Tibial nerve (tissue), 4 donors: Measurements from ENCODE around the gene TAB2. TPM values are rescaled to one million over a fixed set of nuclear protein-coding genes. Genes with fewer than 3 reads are reported as not detected.

Experiments
- DNase-seq, 2 donors: peaks; one replicate each; pipeline ENCODE4 v3.0.0-alpha.2; 2019; ENCODE audit warnings: low spot score in 2 of 2
- H3K27ac ChIP-seq, 4 donors: fragments of 200-600 bp; sonication (generic) in 3 of 4; one replicate each; pipeline ENCODE4 v1.5.1; 2017 to 2019; ENCODE audit warnings: mild to moderate bottlenecking in 1 of 4
- H3K27me3 ChIP-seq, 2 donors: fragments of 200-600 bp; sonication (generic) in 1 of 2; one replicate each; pipeline versions ENCODE4 v1.5.1 to v1.6.0; 2017 to 2019
- H3K36me3 ChIP-seq, 3 donors: fragments of 200-600 bp; sonication (generic); one replicate each; pipeline ENCODE4 v1.5.1; 2018 to 2019
- H3K4me1 ChIP-seq, 4 donors: fragments of 200-600 bp; sonication (generic) in 3 of 4; one replicate each; pipeline ENCODE4 v1.5.1; 2017 to 2019
- H3K4me3 ChIP-seq, 4 donors: fragments of 200-600 bp; sonication (generic) in 3 of 4; one replicate each; pipeline ENCODE4 v1.5.1; 2017 to 2019; ENCODE audit warnings: mild to moderate bottlenecking in 1 of 4, moderate library complexity in 1 of 4
- H3K9me3 ChIP-seq, 4 donors: fragments of 200-600 bp; sonication (generic) in 3 of 4; one replicate each; pipeline ENCODE4 v1.5.1; 2017 to 2019
- EP300 ChIP-seq, 2 donors: sonication (generic); formaldehyde crosslinking; IDR thresholded peaks; one replicate each; pipeline ENCODE4 v1.6.1; 2017; ENCODE audit warnings: antibody characterized with exemption in 2 of 2, mild to moderate bottlenecking in 1 of 2
- POLR2A ChIP-seq, 2 donors: fragments of 450-650 bp; IDR thresholded peaks; one replicate each; pipeline ENCODE4 v1.6.1; 2017; ENCODE audit warnings: antibody characterized with exemption in 2 of 2, mild to moderate bottlenecking in 2 of 2, moderate library complexity in 2 of 2
- WGBS, 2 donors: methylation state at CpG; one replicate each; pipeline ENCODE4 v1.1.5; 2018; 5-methylcytosine and 5-hydroxymethylcytosine counted together
- total RNA-seq, 4 donors: library from RNA; depleted of rRNA; stranded (reverse); fragments of >200 nt; gene quantifications; one replicate each; pipeline ENCODE4 v1.1.0, GENCODE V29; 2016
- TF ChIP-seq, protein P1 (sequence below), 5 experiments: fragments of 200-600 bp in 3 of 5; fragments of 450-650 bp in 2 of 5; sonication (generic) in 3 of 5; IDR thresholded peaks; one replicate each; pipeline ENCODE4 v1.5.1; 2016 to 2019; ENCODE audit warnings: antibody characterized with exemption in 5 of 5, mild to moderate bottlenecking in 3 of 5, moderate library complexity in 2 of 5

TAB2 gene
- total RNA-seq, 4 donors from 2014 or later, result 57.5 to 101 (median 74.7) TPM

DNA sequence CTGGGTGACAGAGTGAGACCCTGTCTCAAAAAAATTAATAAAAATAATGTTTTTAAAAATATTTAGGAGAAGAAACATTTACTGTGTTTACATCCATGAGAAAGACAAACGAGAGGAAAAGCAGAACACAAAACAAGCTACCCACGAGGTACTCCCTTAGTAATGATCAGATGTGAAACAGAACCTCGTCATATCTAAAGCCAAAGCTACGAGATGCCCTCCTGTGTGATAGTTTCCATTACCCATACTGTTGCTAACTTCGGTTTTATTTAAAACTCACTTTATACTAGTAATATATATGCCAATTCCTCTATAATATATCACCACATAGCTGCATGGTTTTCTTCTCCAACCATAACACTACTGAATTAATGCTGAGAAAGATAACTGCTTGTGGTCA is 103.6 kb downstream of the TAB2 start:
- 77 to 81% methylated on average over 5 of the region's 5 CpGs for WGBS, 2 donors
- TF ChIP-seq EP300 (IDR thresholded peaks at IDR 0.05) (no peak), POLR2A (IDR thresholded peaks at IDR 0.05) (no peak)
- TF ChIP-seq, protein P1, sequence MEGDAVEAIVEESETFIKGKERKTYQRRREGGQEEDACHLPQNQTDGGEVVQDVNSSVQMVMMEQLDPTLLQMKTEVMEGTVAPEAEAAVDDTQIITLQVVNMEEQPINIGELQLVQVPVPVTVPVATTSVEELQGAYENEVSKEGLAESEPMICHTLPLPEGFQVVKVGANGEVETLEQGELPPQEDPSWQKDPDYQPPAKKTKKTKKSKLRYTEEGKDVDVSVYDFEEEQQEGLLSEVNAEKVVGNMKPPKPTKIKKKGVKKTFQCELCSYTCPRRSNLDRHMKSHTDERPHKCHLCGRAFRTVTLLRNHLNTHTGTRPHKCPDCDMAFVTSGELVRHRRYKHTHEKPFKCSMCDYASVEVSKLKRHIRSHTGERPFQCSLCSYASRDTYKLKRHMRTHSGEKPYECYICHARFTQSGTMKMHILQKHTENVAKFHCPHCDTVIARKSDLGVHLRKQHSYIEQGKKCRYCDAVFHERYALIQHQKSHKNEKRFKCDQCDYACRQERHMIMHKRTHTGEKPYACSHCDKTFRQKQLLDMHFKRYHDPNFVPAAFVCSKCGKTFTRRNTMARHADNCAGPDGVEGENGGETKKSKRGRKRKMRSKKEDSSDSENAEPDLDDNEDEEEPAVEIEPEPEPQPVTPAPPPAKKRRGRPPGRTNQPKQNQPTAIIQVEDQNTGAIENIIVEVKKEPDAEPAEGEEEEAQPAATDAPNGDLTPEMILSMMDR (IDR thresholded peaks at IDR 0.05), result no peak
- Histone ChIP-seq H3K27me3 (no peaks in the 10 kb centered on the region), H3K36me3 (no peaks in the 10 kb centered on the region), H3K9me3 (no peaks in the 10 kb centered on the region), H3K4me3 (no peak overlapping the region), H3K27ac (no peak overlapping the region), H3K4me1 (peaks cover 0 to 11% (median 3%) of the 10 kb centered on the region in 4 donors)
- no peak for DNase-seq

DNA sequence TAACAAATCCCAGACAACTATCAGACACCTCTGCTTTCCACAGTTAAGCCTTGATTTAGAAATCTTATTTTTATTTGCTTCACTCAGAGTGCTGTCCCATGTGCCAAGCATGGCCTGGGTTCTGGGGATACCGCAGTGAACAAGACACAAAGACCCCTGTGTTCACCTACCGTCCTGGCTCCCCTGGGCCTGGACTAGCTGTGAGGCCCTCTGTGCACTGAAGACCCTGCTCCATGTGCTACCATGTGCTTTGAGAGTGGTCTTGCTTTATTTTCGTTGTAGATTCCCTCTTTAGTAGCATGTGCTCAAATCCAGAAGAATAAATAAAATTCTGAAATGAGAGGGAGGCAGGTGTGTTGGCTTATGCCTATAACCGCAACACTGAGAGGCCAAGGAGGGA is 105.1 kb downstream of the TAB2 start:
- H3K36me3 ChIP-seq, result no peaks in the 10 kb centered on the region
- H3K27me3 ChIP-seq, result no peaks in the 10 kb centered on the region
- peaks cover 0 to 11% (median 3%) of the 10 kb centered on the region in 4 donors for H3K4me1 ChIP-seq
- 91 to 95% methylated on average over 4 of the region's 4 CpGs for WGBS, 2 donors
- no peak for DNase-seq
- TF ChIP-seq EP300 (IDR thresholded peaks at IDR 0.05) (no peak), POLR2A (IDR thresholded peaks at IDR 0.05) (no peak)
- TF ChIP-seq, protein P1 (IDR thresholded peaks at IDR 0.05), result no peak
- H3K4me3 ChIP-seq, result no peak overlapping the region
- no peaks in the 10 kb centered on the region for H3K9me3 ChIP-seq
- no peak overlapping the region for H3K27ac ChIP-seq

DNA sequence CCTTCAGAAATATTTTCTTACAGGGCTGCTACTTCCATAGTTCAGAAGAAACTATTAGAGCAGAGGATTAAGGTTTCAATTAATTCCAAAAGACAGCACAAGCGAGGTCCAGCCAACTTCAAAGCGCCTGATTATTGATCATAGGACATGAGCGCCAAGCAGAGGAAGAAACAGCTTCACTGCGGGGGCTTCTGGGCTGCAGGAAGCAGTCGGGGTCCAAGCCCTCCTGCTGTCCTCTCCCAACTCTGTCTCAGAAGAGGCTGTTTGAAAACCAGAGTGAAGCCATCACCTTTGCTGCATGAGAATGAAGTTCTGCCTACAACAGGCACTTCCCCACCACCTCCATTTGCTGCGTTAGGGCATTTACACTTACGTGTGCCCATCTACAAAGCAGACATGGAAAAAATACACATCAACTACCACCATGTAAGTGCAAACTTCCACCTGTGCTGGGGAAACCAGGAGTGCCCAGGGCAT is 106.5 kb downstream of the TAB2 start:
- TF ChIP-seq POLR2A (IDR thresholded peaks at IDR 0.05) (no peak), EP300 (IDR thresholded peaks at IDR 0.05) (no peak)
- TF ChIP-seq, protein P1 (IDR thresholded peaks at IDR 0.05), result no peak
- H3K4me3 ChIP-seq, result no peak overlapping the region
- H3K4me1 ChIP-seq, result peaks cover 0 to 11% (median 3%) of the 10 kb centered on the region in 4 donors
- peak overlapping the region in 2 of 4 donors; percentile 68 to 70 for H3K27ac ChIP-seq
- H3K9me3 ChIP-seq, result no peaks in the 10 kb centered on the region
- H3K27me3 ChIP-seq, result no peaks in the 10 kb centered on the region
- WGBS, 2 donors, result 43 to 49% methylated on average over 7 of the region's 7 CpGs
- no peaks in the 10 kb centered on the region for H3K36me3 ChIP-seq
- DNase-seq, result no peak

DNA sequence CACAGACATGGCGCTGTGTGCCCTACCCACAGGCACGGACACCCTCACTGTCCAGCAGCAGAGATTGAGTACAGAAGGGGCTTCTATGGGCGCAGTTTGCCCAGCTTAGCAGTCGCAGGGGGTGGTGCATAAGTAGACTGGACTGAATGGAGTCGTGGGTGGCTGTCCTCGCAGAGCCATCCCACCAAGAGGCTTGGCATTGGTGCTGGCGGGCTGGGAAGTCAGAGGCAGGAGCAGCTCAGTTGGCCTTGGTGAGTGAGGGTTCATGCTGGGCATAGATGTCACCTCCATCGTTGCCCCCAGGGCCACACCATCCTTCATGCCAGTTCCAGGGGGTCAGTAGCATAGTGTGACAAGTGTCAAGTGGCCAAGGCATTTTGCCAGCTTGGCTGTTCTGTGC is 107.7 kb downstream of the TAB2 start:
- Histone ChIP-seq H3K4me1 (peaks cover 0 to 11% (median 3%) of the 10 kb centered on the region in 4 donors), H3K27me3 (no peaks in the 10 kb centered on the region), H3K27ac (no peak overlapping the region), H3K4me3 (no peak overlapping the region), H3K9me3 (no peaks in the 10 kb centered on the region), H3K36me3 (no peaks in the 10 kb centered on the region)
- 73 to 100% methylated on average over 2 to 6 of the region's 8 CpGs for WGBS, 2 donors
- no peak for DNase-seq
- TF ChIP-seq POLR2A (IDR thresholded peaks at IDR 0.05), result no peak
- TF ChIP-seq, protein P1 (IDR thresholded peaks at IDR 0.05), result no peak
- TF ChIP-seq EP300 (IDR thresholded peaks at IDR 0.05), result no peak

DNA sequence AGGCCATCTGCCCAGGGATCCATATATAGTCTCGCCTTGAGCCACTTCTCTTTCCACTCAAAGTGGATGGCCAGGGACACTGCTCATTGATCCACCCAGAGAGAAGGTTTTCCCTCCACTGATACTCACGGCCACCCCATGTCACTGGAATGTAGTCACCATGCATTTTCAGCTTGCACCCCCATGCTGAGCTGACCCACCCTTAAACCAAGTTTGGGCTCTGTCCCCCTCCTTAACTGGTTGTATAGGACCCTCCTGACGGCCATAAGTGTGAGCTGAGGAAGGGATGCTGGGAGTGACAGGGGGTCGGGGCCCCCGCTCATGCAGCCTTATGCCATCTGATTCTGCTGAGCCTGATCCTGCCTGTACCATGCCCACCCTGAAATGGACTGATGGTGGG is 108.2 kb downstream of the TAB2 start:
- Histone ChIP-seq H3K4me1 (peaks cover 0 to 11% (median 3%) of the 10 kb centered on the region in 4 donors), H3K27me3 (no peaks in the 10 kb centered on the region), H3K9me3 (no peaks in the 10 kb centered on the region), H3K4me3 (no peak overlapping the region), H3K27ac (no peak overlapping the region), H3K36me3 (no peaks in the 10 kb centered on the region)
- DNase-seq, result no peak
- TF ChIP-seq, protein P1 (IDR thresholded peaks at IDR 0.05), result no peak
- TF ChIP-seq EP300 (IDR thresholded peaks at IDR 0.05) (no peak), POLR2A (IDR thresholded peaks at IDR 0.05) (no peak)
- 93 to 94% methylated on average over 5 of the region's 5 CpGs for WGBS, 2 donors
